LHCN-M2 (cell line): ENCODE measurements around the gene SGCD. TPM values are rescaled to one million over a fixed set of nuclear protein-coding genes. Genes with fewer than 3 reads are reported as not detected.
A peak's percentile ranks its signal among the peaks of the same experiment; 100 is the strongest.

Experiments used
- DNase-seq: peaks from one replicate; pipeline ENCODE4 v3.0.0-alpha.2; 2012; ENCODE audit warnings: low read depth
- polyA plus RNA-seq: library from polyadenylated mRNA; unstranded; fragments of >200 nt; gene quantifications from one replicate; pipeline ENCODE4 v1.2.1, GENCODE V29; 2012; ENCODE audit warnings: missing spikeins
- total RNA-seq: library from RNA; depleted of rRNA; stranded (reverse); fragments of >200 nt; gene quantifications from 2 replicates; pipeline ENCODE4 v1.2.3, GENCODE V29; 2014; rRNA removed

SGCD gene
- 18.9 and 22.4 TPM in 2 replicates for total RNA-seq
- polyA plus RNA-seq, result 11.0 TPM

GRCh38 chr5:156326718-156327259, at the start of gene SGCD:
Gene SGCD (plus strand): TSS chr5:156327164.
- DNase-seq, result peak; percentile 87

DNA sequence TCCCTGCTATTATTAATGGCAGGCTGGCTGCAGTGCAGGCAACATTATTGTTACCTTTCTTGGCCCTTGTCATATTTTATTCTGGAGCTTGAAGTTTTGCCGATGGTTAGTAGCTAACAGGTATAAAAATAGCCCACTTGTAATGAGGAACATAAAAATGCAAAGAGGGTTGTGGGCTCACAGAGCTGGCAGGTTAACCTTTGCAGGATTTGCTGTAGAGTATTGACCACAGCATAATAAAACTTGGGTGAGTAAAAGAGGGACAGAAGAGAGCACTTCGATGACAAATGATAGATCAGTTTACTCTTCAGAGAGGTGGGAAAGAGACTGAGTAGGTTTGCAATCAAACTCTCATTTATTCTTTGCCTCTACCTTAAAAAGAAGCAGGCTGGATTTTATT, 49.7 kb upstream of the SGCD start:
- no peak for DNase-seq

GRCh38 chr5:156295431-156295830, 31.5 kb upstream of the SGCD start:
- DNase-seq, result no peak

GRCh38 chr5:156310115-156310514, 16.8 kb upstream of the SGCD start:
- no peak for DNase-seq

DNA sequence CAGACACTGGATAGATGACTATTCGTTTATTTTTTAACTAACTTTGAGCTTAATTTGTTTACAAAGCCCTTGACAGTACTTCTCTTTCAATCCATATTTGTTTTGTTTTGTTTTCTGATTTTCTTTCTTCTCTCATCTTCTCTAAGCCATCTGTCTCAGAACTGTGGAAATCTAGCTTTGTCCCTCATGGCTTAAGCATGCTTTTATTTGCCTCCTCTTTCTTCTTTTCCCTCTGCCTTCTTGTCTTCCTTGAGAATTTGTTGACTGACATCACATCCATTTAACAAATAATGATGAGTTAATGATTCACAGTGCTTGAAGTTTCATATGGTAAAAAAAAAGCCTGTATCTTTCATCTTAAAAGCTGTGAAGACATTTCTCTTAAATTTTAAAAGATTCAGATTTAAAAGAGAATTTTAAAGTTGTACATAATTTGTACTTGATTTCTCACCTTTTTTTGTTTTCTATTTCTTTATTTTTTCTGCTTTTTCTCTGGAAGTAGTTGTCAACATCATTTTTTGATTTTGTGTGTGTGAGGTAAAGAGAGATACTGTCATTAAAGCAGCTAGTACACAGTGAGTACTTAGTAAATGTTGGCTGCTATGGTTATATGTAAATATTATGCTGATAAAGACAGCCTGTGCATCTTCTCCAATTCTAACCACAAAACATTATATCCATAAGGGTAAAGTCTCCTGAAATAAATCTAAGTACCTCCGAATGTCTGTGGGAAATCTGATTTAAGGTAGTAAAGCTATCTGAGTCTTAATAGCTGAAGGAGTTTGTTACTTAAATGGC, 13.9 kb upstream of the SGCD start:
- no peak for DNase-seq

DNA sequence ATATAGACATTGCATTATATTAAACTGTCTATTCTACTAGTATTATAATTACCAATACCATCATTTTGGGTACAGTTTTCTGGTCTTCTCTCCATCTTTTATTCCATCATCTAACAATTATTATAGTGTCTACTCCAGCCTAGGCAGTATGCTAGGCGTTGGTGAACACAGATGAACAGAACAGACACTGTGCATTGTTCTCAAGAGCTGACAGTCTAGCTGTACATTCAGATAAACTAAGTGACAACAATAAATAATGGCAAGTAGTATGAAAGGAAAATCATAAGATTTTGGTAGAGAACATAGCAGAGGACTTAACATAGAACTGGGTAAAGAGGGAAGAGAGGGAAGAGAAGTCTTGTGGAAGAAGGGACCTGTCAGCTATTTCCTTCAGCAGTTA, 12.5 kb upstream of the SGCD start:
- no peak for DNase-seq

GRCh38 chr5:156322666-156323065, 4.3 kb upstream of the SGCD start:
- DNase-seq, result peak; percentile 18

DNA sequence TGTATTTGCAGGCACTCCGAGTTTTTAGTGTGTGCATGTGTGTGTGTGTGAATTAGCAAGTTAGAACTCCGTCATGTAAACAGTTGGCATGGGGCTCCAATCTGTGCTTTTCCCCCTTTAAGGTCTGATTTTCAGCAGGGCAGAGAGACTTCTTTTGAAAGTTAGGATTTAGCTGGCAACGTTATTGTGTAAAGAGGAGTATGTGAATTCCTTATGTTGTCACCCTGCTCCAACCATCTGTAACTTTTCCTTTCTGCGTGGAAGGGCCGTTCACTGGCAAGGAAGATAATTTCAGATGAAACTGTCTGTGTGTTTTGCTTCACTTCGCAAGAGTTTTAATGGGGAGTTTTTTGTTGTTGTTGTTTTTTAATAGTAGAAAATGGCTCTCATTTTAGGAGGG, 332 bp downstream of the SGCD start:
- peak; percentile 28 for DNase-seq

DNA sequence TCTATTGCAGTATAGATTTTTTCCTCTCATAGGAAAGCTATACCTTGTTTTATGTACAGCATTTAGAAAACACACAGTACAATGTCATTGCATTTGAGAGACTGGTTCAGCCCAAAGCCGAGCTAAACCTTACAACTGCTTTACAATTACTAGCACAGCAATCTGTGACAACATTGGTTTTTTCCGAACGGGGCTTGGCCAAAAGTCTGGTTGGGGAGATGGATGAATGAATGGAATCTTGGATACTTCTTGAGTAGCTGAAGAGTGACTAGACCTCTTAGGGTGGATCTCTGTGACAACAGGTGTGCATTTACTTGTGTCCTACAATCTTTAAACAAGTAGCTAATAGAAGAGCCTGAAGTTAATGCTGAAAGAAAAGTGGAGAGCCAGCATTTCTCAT, 1.2 kb downstream of the SGCD start:
- peak; percentile 52 for DNase-seq

GRCh38 chr5:156328766-156329165, 1.8 kb downstream of the SGCD start:
- DNase-seq, result no peak

- DNase-seq, result peak; percentile 97
Observed at GRCh38 chr5:156329171-156329611, 2.2 kb downstream of the SGCD start.

GRCh38 chr5:156330141-156330870, 3.3 kb downstream of the SGCD start:
- DNase-seq, result peak; percentile 53

DNA sequence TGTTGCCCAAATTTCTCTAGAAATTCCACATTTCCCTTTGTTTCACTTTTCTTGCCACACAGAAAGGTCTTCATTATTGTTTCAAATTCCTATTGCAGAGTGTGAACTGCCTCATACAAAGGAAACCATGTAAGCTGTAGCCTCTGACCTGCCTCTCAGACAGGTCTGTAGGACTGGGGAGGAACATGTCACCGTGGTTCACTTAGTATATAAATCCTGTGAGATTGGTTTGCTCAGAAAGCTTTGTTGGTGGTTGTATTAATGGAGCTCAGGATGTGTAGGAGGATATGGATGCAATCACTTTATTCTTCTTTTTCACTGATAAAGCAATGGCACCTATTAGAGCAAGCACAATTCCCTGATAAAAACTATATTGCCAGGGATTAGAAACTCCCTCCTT, 4.2 kb downstream of the SGCD start:
- DNase-seq, result no peak

- DNase-seq, result no peak
Observed at GRCh38 chr5:156331845-156332244, 4.9 kb downstream of the SGCD start.

GRCh38 chr5:156332245-156332644, 5.3 kb downstream of the SGCD start:
- DNase-seq, result no peak

GRCh38 chr5:156339139-156339841, 12.3 kb downstream of the SGCD start:
- no peak for DNase-seq

DNA sequence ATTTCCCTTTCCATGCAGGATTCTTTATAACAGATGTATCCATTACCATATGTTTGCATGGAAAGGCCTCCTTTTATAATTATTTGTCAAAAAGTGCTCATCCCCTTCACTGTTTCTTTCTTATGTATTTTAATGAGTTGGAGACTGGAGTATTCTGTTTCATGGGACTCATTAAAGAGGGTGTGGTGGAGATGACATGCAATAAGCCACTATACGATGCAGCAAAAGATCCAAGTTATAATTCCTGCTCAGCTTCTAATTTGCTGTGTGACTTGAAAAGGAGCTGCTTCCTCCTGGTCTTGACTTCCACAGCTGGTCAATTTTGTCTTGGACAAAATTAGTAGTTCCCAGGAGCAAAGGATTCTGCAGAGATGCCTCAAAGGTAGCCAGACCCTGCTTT, 13.9 kb downstream of the SGCD start:
- DNase-seq, result no peak

DNA sequence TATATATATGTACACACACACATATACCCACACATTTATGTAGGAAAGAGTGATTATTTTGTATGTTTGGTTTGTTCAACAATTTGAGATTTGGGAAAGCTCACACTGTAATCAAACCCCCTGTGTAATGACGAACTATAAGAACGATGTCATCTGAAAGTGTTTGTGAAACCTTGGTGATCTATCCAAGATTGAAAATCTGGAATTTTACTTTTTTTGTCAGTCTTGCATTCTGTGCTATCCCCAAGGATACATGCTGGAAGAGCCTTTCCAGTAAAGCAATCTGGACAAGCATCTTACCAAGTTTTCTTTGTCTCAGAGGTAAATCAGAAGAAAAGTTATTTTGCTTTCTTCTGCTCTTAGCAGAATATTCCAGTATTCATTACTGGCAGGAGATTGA, 23.3 kb downstream of the SGCD start:
- DNase-seq, result no peak

DNA sequence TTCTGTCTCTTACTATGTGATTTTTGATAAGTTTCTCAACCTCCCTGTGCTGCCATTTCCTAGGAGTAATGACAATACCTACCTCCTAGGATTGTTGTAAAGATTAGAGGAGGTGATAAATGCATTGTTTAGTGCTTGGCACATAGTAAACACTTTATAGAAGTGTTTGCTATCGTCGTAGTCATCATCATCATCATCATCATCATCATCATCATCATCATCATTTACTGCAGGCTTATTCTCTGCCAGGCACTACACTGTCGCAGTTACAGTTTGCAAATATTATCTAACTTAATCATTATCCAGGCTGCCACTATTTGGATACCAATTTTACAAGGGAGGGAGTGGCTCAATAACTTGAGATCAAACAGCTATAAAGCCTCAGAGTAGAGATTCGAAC, 24.5 kb downstream of the SGCD start:
- DNase-seq, result no peak

DNA sequence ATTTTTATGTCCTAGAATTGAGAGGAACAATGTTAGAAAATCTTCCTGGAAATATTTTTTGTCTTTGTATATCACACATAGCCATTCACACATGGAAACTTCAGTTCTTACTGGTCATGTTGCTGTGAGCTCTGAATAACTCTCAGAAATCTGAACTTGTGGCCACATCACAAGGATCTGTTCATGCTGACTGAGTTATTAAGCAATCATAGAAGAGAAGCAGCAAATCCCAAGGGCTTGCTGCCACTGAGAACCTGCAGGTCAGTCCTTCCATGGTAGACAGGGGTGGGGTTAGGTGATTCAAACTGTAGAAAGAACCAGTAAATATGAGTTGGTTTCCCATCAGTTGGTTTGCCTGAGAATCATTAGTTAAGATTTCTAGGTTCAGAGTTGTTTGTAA, 27.6 kb downstream of the SGCD start:
- DNase-seq, result peak; percentile 55

DNA sequence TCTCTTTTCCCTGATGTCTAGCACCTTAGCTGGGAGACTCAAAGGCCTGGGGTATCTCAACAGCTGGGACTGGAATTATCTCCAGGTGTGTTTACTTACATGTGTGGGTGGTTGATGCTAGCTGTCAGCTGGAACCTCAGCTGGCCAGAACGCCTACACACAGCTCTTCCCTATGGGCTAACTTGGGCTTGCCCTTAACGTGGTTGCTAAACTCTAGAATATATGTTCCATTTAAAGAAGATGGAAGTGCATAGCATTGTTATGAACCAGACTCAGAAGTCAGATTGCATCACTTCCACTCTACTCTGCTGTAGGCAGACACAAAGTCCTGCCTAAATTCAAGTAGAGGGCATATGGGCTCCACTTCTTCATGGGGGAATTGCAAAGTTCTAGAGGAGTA, 29.3 kb downstream of the SGCD start:
- no peak for DNase-seq

DNA sequence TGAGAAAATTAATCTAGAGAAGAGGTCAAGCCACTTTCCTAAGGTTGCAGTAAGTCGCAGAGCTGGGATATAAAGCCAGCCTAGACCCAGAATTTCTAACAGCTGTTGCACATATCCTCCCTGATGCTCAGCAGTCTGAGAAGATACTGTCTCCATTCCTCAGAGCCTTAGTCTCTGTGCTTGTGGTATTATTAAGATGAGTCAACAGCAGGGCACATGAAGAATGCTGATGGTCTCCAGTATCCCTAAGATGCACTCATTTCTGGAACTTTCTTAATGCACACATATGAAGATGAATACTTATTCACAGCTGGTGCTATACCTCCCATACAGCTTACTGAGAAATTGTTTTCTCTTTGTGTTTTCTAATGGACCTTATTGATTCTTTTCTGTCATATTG, 32.5 kb downstream of the SGCD start:
- DNase-seq, result peak; percentile 97
